Thymus (tissue), 11 donors: ENCODE results near the gene SCIN. TPM values are rescaled to one million over a fixed set of nuclear protein-coding genes. Genes with fewer than 3 reads are reported as not detected.
"Not testable (repeated sequence)": the region's sequence is repeated elsewhere in the genome, so short reads cannot be mapped to it uniquely, and the experiment has no call there.

Experiments used
- DNase-seq, 9 donors: peaks; one replicate each; pipeline ENCODE4 v3.0.0-alpha.2; 2013; ENCODE audit warnings: low spot score in 9 of 9, low read depth in 6 of 9, missing footprints in 1 of 9
- H3K27ac ChIP-seq, 2 donors: one replicate each; pipeline ENCODE4 v1.5.1; 2013; ENCODE audit warnings: control low read depth in 1 of 2, low read depth in 1 of 2, low read length in 1 of 2, mild to moderate bottlenecking in 1 of 2, moderate library complexity in 1 of 2
- H3K27me3 ChIP-seq, 2 donors: one replicate each; pipeline ENCODE4 v1.5.1; 2013; ENCODE audit warnings: low read length in 1 of 2; ENCODE audit not compliant: control insufficient read depth in 2 of 2, insufficient read depth in 1 of 2
- H3K36me3 ChIP-seq, 2 donors: one replicate each; pipeline ENCODE4 v1.5.1; 2013; ENCODE audit warnings: low read length in 1 of 2, mild to moderate bottlenecking in 1 of 2, moderate library complexity in 1 of 2; ENCODE audit not compliant: control insufficient read depth in 2 of 2, insufficient read depth in 2 of 2
- H3K4me1 ChIP-seq, 2 donors: one replicate each; pipeline ENCODE4 v1.5.1; 2013; ENCODE audit warnings: low read length in 2 of 2; ENCODE audit not compliant: control insufficient read depth in 2 of 2, insufficient read depth in 2 of 2
- H3K4me3 ChIP-seq, 2 donors: one replicate each; pipeline ENCODE4 v1.5.1; 2013; ENCODE audit warnings: low read length in 2 of 2, control low read depth in 1 of 2, mild to moderate bottlenecking in 1 of 2
- H3K9me3 ChIP-seq, 2 donors: one replicate each; pipeline ENCODE4 v1.5.1; 2013; ENCODE audit warnings: low read length in 1 of 2, mild to moderate bottlenecking in 1 of 2; ENCODE audit not compliant: control insufficient read depth in 2 of 2, insufficient read depth in 1 of 2
- WGBS: extraction: QIAGEN DNeasy Blood & Tissue Kit; methylation state at CpG from one replicate; pipeline ENCODE4 v1.1.7; 2013; 5-methylcytosine and 5-hydroxymethylcytosine counted together
- polyA plus RNA-seq: library from polyadenylated mRNA; stranded (reverse); fragments of 200-250 nt; gene quantifications from one replicate; pipeline ENCODE4 v1.2.3, GENCODE V29; 2013
- total RNA-seq: library from RNA; stranded (reverse); fragments of 120-200 nt; gene quantifications from one replicate; pipeline ENCODE4 v1.2.4, GENCODE V29; 2013
- donor health status: healthy.

The SCIN gene
- total and polyA plus RNA-seq, 2 donors = 0.33 to 0.37 TPM

GRCh38 chr7:12660986-12661385 lies 90.5 kb downstream of the SCIN start:
- H3K4me1 ChIP-seq, H3K9me3 ChIP-seq, H3K4me3 ChIP-seq, H3K27me3 ChIP-seq, H3K27ac ChIP-seq, H3K36me3 ChIP-seq, DNase-seq: not testable (repeated sequence)
- 93% methylated on average over 3 of the region's 3 CpGs for WGBS

- no peaks in the 10 kb centered on the region for H3K27me3 ChIP-seq
- no peak for DNase-seq
- H3K36me3 ChIP-seq = no peaks in the 10 kb centered on the region
- H3K4me3 ChIP-seq = no peak overlapping the region
- H3K4me1 ChIP-seq = no peaks in the 10 kb centered on the region
- H3K27ac ChIP-seq = no peak overlapping the region
- no peaks in the 10 kb centered on the region for H3K9me3 ChIP-seq
- WGBS = 98% methylated on average over 6 of the region's 6 CpGs
These were observed 91.1 kb downstream of the SCIN start for GRCh38 chr7:12661581-12661980.

- H3K27ac ChIP-seq = no peak overlapping the region
These were observed 99.6 kb downstream of the SCIN start for GRCh38 chr7:12670000-12670729.

GRCh38 chr7:12670743-12671520 lies 100.4 kb downstream of the SCIN start:
- Histone ChIP-seq H3K9me3 (no peaks in the 10 kb centered on the region), H3K36me3 (no peaks in the 10 kb centered on the region), H3K27ac (no peak overlapping the region), H3K27me3 (no peaks in the 10 kb centered on the region), H3K4me1 (peaks cover 0 to 4% of the 10 kb centered on the region in 2 donors), H3K4me3 (no peak overlapping the region)
- no peak for DNase-seq
- 83% methylated on average over 6 of the region's 6 CpGs for WGBS

More at GRCh38 chr7:12670000-12670729, 99.6 kb downstream of the SCIN start:
- no peak for DNase-seq
- H3K36me3 ChIP-seq = no peaks in the 10 kb centered on the region
- no peaks in the 10 kb centered on the region for H3K9me3 ChIP-seq
- H3K4me3 ChIP-seq = no peak overlapping the region
- 88% methylated on average over 1 of the region's 1 CpG for WGBS
- H3K4me1 ChIP-seq = peaks cover 0 to 3% of the 10 kb centered on the region in 2 donors
- H3K27me3 ChIP-seq = no peaks in the 10 kb centered on the region

GRCh38 chr7:12673436-12673835 lies 102.9 kb downstream of the SCIN start:
- not testable (repeated sequence) for H3K4me1 ChIP-seq, H3K27ac ChIP-seq, H3K36me3 ChIP-seq, H3K4me3 ChIP-seq, H3K27me3 ChIP-seq, DNase-seq, H3K9me3 ChIP-seq
- 93% methylated on average over 7 of the region's 7 CpGs for WGBS

GRCh38 chr7:12674053-12674452 lies 103.5 kb downstream of the SCIN start:
- Histone ChIP-seq H3K27ac (no peak overlapping the region), H3K4me3 (no peak overlapping the region), H3K27me3 (no peaks in the 10 kb centered on the region), H3K4me1 (peaks cover 0 to 4% of the 10 kb centered on the region in 2 donors), H3K9me3 (no peaks in the 10 kb centered on the region), H3K36me3 (no peaks in the 10 kb centered on the region)
- 99% methylated on average over 2 of the region's 2 CpGs for WGBS
- no peak for DNase-seq

GRCh38 chr7:12674861-12675260 lies 104.3 kb downstream of the SCIN start:
- H3K27me3 ChIP-seq = no peaks in the 10 kb centered on the region
- H3K9me3 ChIP-seq = no peaks in the 10 kb centered on the region
- peak overlapping the region in 1 of 2 donors; percentile 73 for H3K27ac ChIP-seq
- 89% methylated on average over 4 of the region's 4 CpGs for WGBS
- DNase-seq = peak; percentile 45 to 90 (median 74)
- no peak overlapping the region for H3K4me3 ChIP-seq
- no peaks in the 10 kb centered on the region for H3K36me3 ChIP-seq
- H3K4me1 ChIP-seq = peaks cover 0 to 4% of the 10 kb centered on the region in 2 donors

GRCh38 chr7:12683678-12684585 lies 113.4 kb downstream of the SCIN start:
- Histone ChIP-seq H3K27ac (no peak overlapping the region), H3K4me3 (no peak overlapping the region), H3K4me1 (peaks cover 0 to 4% of the 10 kb centered on the region in 2 donors), H3K9me3 (peaks cover 0 to 4% of the 10 kb centered on the region in 2 donors), H3K36me3 (no peaks in the 10 kb centered on the region), H3K27me3 (no peaks in the 10 kb centered on the region)
- DNase-seq = no peak
- 95% methylated on average over 2 of the region's 2 CpGs for WGBS
